GM12874 (cell line): ENCODE measurements around the gene GATM.

Experiments
- TF ChIP-seq, protein P1 (sequence below): IDR thresholded peaks from 2 replicates; pipeline ENCODE4 v1.5.1; 2011; ENCODE audit warnings: low read depth, mild to moderate bottlenecking, control low read depth, low read length, moderate library complexity; ENCODE audit not compliant: insufficient read depth

GATM gene

DNA sequence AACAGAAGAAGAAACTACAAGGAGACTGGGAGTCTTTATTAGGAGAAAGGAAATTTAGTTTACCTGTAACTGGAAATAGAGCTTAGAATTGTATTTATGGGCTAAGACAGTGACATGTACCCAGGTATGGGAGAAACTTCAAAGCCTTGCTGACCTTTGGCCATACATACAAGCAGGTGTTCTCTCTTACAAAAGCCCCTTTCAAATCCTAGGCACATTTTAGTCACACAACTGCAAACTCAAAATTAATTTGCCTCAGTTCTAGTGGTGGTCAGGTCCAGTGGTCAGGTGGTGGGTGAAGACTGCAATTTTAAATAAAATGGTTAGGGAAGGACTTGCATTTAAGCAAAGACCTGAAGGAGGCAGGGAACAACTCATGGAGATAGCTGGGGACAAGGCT, 30.4 kb downstream of the GATM start:
- TF ChIP-seq, protein P1, sequence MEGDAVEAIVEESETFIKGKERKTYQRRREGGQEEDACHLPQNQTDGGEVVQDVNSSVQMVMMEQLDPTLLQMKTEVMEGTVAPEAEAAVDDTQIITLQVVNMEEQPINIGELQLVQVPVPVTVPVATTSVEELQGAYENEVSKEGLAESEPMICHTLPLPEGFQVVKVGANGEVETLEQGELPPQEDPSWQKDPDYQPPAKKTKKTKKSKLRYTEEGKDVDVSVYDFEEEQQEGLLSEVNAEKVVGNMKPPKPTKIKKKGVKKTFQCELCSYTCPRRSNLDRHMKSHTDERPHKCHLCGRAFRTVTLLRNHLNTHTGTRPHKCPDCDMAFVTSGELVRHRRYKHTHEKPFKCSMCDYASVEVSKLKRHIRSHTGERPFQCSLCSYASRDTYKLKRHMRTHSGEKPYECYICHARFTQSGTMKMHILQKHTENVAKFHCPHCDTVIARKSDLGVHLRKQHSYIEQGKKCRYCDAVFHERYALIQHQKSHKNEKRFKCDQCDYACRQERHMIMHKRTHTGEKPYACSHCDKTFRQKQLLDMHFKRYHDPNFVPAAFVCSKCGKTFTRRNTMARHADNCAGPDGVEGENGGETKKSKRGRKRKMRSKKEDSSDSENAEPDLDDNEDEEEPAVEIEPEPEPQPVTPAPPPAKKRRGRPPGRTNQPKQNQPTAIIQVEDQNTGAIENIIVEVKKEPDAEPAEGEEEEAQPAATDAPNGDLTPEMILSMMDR = no peak

DNA sequence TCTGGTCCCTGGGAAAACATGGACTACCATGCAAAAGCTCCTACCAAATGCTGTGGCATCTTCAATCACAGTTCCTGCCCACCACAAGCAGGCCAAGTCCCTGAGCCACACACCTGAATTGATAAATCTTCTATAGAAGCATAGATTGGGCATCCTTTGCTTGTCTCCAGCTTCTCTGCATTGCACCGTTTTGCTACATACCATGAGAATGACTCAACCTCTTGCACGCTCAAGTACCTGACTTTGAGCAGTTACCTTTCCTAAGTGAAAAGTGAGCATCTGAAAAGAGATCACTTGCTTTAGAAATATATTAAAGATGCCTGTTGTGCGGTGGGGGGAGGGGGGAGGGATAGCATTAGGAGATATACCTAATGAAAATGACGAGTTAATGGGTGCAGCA, 31.3 kb downstream of the GATM start:
- TF ChIP-seq, protein P1 = no peak

DNA sequence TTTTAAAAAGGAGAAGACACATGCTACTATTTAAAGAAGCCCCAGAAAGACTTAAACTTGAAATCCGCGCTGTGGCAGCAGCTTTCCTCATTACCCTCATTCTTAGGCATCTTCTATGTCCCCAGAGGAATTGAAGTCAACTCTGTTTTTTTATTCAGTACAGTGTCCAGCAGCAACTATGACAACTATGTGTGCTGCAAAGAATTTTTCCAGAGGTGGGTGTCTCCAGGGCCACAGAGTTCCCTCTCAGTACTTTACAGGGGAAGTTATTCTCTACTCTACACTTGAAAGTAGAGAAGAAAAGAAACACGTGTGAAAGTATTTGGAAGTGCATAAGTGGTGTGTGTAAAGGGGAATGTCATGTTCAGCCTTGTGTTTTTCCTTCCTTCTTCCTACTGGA, 32.0 kb downstream of the GATM start:
- TF ChIP-seq, protein P1 = no peak

DNA sequence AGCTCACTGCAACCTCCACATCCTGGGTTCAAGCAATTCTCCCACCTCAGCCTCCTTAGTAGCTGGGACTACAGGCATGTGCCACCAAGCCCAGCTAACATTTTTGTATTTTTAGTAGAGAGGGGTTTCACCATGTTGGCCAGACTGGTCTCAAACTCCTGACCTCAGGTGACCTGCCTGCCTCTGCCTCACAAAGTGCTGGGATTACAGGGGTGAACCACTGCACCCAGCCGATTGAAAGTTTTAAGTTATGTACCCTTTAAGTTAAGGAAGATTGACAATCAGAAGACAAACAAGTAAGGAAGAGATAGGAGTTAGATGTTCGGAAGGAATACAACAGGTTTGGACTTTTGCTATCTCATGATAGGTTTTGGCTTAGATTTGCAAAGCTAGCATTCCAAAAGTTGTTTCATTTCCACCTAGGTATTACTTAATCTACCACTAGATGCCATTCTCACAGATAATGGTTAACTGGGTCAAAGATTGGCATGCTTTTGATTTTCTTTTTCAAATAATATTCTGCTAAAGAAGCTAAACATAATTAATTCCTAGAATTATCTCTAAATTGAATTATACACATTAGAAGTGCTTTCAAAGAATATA, 35.0 kb downstream of the GATM start:
- TF ChIP-seq, protein P1 = no peak

DNA sequence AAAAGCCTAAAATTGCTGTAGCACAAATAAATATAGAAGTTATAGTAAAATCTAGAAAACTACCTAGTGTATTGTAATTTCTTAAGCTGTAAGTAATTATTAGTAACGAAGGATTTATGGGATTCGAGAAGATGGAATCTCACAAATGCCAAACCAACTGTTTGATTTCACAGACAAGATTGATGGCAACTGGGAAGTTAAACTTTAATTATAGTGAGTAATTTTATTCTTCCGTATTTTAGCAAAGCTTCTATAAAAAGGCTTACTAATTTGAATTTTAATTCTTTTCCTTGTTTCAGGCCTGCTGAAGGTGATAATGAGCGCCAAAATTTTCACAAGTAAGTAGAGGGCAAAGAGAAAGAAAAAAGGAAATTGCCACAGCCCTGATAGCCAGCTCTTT, 36.6 kb downstream of the GATM start:
- TF ChIP-seq, protein P1 = no peak

DNA sequence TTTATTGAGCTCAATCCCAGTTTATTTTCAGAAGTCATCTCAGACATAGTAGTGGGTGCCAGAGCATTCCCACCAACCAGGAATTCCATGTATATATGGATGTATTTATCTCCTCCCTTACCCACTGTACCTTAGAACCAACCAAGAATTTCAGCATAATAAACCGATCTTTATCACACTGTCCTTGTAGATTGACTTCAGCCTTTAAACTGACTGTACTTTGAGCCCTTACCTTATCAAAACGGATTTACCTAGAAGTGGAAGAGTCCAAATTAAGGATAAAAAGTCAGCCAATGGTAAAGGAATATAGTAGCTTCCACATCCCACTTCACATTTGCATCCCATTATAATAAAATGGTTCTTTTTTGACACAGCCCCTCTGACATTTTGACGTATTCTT, 37.9 kb downstream of the GATM start:
- TF ChIP-seq, protein P1 = no peak

DNA sequence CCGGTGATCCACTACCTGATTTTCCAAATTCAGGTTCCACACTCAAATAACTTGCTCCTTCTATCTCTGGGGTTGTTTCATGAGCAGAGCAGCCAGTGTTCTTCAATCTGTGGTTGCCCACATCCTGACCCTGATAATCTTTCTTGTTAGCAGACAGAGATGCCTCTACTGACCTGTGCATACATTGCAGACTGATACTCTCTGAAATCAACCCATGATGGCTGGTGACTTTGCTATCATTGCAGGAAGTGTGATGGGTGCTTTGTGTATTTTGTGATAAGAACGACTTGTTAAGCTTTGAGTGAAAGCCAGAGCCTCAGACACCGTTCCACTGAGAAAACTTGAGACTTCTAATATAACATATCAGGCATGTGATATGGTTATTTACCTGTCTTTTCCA, 39.9 kb downstream of the GATM start:
- TF ChIP-seq, protein P1 = no peak
